SU-DHL-6 (cell line): ENCODE measurements around the gene KIAA0586.
"Not testable (repeated sequence)": the region's sequence is repeated elsewhere in the genome, so short reads cannot be mapped to it uniquely, and the experiment has no call there.

ENCODE experiments used
- H2AFZ ChIP-seq: fragments of 200-600 bp; sonication (generic); 2 replicates; pipeline ENCODE4 v1.6.1; 2014; ENCODE audit warnings: low read depth, mild to moderate bottlenecking, moderate library complexity, mixed read lengths, antibody characterized with exemption, low read length; ENCODE audit not compliant: severe bottlenecking
- H3F3A ChIP-seq: fragments of 200-600 bp; shearing (Covaris generic); 2 replicates; pipeline ENCODE4 v1.6.0; 2016; ENCODE audit warnings: antibody characterized with exemption, mild to moderate bottlenecking; ENCODE audit not compliant: insufficient read depth
- H3K27ac ChIP-seq: fragments of 200-600 bp; sonication (generic); 2 replicates; pipeline ENCODE4 v1.5.1; 2016; ENCODE audit warnings: low read depth, mild to moderate bottlenecking, low read length, moderate library complexity, mixed read lengths
- H3K27me3 ChIP-seq: fragments of 200-600 bp; sonication (generic), shearing (Covaris generic); 2 replicates; pipeline ENCODE4 v1.6.0; 2014; ENCODE audit warnings: mild to moderate bottlenecking, low read length
- H3K36me3 ChIP-seq: fragments of 200-600 bp; sonication (generic); 2 replicates; pipeline ENCODE4 v1.6.1; 2014; ENCODE audit warnings: mild to moderate bottlenecking, low read length, mixed read lengths
- H3K4me2 ChIP-seq: fragments of 300-600, 200-600 bp; shearing (Covaris generic), sonication (generic); 2 replicates; pipeline ENCODE4 v1.6.0; 2014; ENCODE audit warnings: low read length, low read depth, mild to moderate bottlenecking; ENCODE audit not compliant: poor library complexity, severe bottlenecking
- H3K4me3 ChIP-seq: fragments of 200-600 bp; sonication (generic); 2 replicates; pipeline ENCODE4 v1.5.1; 2014; ENCODE audit warnings: antibody characterized with exemption, low read length, mild to moderate bottlenecking, mixed read lengths; ENCODE audit not compliant: insufficient read depth, poor library complexity, severe bottlenecking
- H3K79me2 ChIP-seq: fragments of 200-600 bp; sonication (generic); 2 replicates; pipeline ENCODE4 v1.6.1; 2014; ENCODE audit warnings: mild to moderate bottlenecking, low read length, moderate library complexity; ENCODE audit not compliant: insufficient read depth
- H3K9ac ChIP-seq: fragments of 200-600 bp; sonication (generic); 2 replicates; pipeline ENCODE4 v1.7.0; 2014; ENCODE audit warnings: mild to moderate bottlenecking, low read length
- H3K9me2 ChIP-seq: fragments of 200-600 bp; sonication (generic); replicated peaks from 2 replicates; pipeline ENCODE4 v1.6.1; 2014; ENCODE audit warnings: low read length; ENCODE audit not compliant: insufficient read depth
- H3K9me3 ChIP-seq: fragments of 200-600 bp; sonication (generic); 2 replicates; pipeline ENCODE4 v1.6.1; 2014; ENCODE audit warnings: low read length, mixed read lengths; ENCODE audit not compliant: insufficient read depth
- H4K20me1 ChIP-seq: fragments of 200-600 bp; sonication (generic); 2 replicates; pipeline ENCODE4 v1.6.1; 2014; ENCODE audit warnings: low read depth, mild to moderate bottlenecking, antibody characterized with exemption, low read length, moderate library complexity, mixed read lengths
- EZH2phosphoT487 ChIP-seq: fragments of 200-600 bp; sonication (generic), shearing (Covaris generic); conservative IDR thresholded peaks from 2 replicates; pipeline ENCODE4 v1.6.1; 2018; ENCODE audit warnings: mild to moderate bottlenecking, antibody characterized with exemption, low read length, moderate library complexity, mixed read lengths
- TF ChIP-seq, protein P1 (sequence below): fragments of 200-600 bp; sonication (generic); IDR thresholded peaks from one replicate; pipeline ENCODE4 v1.5.1; 2017; ENCODE audit warnings: antibody characterized with exemption, mild to moderate bottlenecking, low read length, moderate library complexity; ENCODE audit not compliant: insufficient read depth, poor library complexity, severe bottlenecking

The KIAA0586 gene

DNA sequence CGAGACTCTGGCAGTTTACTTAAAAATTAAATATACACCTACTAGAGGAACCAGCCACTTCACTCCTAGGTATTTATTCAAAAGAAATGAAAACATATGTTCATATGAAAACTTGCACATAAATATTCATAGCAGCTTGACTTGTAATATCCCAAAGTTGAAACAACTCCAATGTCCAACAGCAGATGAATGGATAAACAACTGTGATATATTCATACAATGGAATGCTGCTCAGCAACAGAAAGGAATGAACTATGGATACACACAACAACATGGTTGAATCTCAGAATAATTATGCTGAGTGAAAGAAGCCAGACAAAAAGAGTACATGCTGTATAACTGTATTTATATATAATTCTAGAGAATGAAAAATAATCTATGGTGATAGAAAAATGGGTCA is 156.9 kb downstream of the KIAA0586 start:
- no peak for TF ChIP-seq EZH2phosphoT487
- TF ChIP-seq, protein P1, sequence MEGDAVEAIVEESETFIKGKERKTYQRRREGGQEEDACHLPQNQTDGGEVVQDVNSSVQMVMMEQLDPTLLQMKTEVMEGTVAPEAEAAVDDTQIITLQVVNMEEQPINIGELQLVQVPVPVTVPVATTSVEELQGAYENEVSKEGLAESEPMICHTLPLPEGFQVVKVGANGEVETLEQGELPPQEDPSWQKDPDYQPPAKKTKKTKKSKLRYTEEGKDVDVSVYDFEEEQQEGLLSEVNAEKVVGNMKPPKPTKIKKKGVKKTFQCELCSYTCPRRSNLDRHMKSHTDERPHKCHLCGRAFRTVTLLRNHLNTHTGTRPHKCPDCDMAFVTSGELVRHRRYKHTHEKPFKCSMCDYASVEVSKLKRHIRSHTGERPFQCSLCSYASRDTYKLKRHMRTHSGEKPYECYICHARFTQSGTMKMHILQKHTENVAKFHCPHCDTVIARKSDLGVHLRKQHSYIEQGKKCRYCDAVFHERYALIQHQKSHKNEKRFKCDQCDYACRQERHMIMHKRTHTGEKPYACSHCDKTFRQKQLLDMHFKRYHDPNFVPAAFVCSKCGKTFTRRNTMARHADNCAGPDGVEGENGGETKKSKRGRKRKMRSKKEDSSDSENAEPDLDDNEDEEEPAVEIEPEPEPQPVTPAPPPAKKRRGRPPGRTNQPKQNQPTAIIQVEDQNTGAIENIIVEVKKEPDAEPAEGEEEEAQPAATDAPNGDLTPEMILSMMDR = no peak
- H3K4me2 ChIP-seq = no peak overlapping the region
- H3F3A ChIP-seq = no peaks in the 10 kb centered on the region
- no peaks in the 10 kb centered on the region for H3K79me2 ChIP-seq
- no peaks in the 10 kb centered on the region for H3K9me2 ChIP-seq
- H3K4me3 ChIP-seq = no peak overlapping the region
- no peaks in the 10 kb centered on the region for H3K36me3 ChIP-seq
- H4K20me1 ChIP-seq = no peaks in the 10 kb centered on the region
- no peaks in the 10 kb centered on the region for H3K27me3 ChIP-seq
- H3K9ac ChIP-seq = no peak overlapping the region
- no peak overlapping the region for H3K27ac ChIP-seq
- H2AFZ ChIP-seq = no peak overlapping the region
- H3K9me3 ChIP-seq = no peaks in the 10 kb centered on the region

DNA sequence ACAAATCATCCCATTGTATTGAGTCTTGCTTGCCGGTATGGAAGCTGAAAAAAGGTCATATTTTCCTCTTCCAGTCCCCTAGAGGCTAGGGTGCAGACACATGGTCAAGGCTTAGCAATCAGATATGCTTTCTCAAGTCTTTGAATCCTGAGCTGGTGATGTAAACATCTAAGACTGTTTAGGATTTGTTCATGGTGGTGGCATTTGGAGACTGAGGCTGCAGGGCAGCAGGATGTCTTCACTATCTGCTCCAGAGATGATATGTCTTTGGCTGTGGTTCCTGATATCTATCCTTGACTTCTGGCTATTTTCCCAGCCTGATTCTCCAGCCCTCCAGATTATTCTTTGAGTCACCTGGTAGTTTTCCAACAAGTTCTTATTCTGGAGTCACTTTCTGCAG is 159.8 kb downstream of the KIAA0586 start:
- Histone ChIP-seq H3K9me2 (no peaks in the 10 kb centered on the region), H3K4me3 (no peak overlapping the region), H2AFZ (no peak overlapping the region), H3K9ac (no peak overlapping the region), H3K27me3 (no peaks in the 10 kb centered on the region), H3K79me2 (no peaks in the 10 kb centered on the region), H3K27ac (no peak overlapping the region), H3K9me3 (no peaks in the 10 kb centered on the region), H3F3A (no peaks in the 10 kb centered on the region), H3K4me2 (no peak overlapping the region), H3K36me3 (no peaks in the 10 kb centered on the region), H4K20me1 (no peaks in the 10 kb centered on the region)
- TF ChIP-seq, protein P1 = no peak
- no peak for TF ChIP-seq EZH2phosphoT487

DNA sequence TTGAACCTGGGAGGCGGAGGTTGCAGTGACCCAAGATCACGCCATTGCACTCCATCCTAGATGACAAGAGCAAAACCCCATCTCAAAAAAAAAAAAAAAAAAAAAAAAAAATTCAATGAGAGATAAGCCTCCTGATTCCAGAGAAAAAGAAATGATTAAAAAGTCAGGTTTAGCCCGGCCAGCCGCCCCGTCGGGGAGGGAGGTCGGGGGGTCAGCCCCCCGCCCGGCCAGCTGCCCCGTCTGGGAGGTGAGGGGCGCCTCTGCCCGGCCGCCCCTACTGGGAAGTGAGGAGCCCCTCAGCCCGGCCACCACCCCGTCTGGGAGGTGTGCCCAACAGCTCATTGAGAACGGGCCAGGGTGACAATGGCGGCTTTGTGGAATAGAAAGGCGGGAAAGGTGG is 160.8 kb downstream of the KIAA0586 start:
- not testable (repeated sequence) for H3K79me2 ChIP-seq, H3F3A ChIP-seq, H3K9me3 ChIP-seq

DNA sequence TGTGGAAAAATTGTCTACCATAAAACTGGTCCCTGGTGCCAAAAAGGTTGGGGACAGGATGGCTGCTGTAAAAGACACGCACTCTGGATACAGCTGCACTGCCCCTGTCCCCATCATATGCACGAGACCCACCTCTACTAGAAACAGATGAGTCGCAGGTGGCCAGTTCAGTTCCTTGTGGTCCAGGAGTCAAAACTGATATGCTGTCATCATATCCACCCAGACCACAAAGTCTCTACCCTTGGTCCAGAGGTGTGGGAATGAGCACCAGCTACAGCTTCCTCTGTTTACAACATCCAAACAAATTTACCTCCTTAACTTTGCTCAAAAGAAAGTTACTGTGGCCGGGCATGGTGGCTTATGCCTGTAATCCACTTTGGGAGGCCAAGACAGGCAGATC is 166.5 kb downstream of the KIAA0586 start:
- H4K20me1 ChIP-seq = no peaks in the 10 kb centered on the region
- H3K9me2 ChIP-seq = no peaks in the 10 kb centered on the region
- no peak overlapping the region for H2AFZ ChIP-seq
- no peak overlapping the region for H3K4me2 ChIP-seq
- no peak for TF ChIP-seq EZH2phosphoT487
- TF ChIP-seq, protein P1 = no peak
- no peak overlapping the region for H3K9ac ChIP-seq
- no peak overlapping the region for H3K27ac ChIP-seq
- no peaks in the 10 kb centered on the region for H3F3A ChIP-seq
- H3K9me3 ChIP-seq = no peaks in the 10 kb centered on the region
- no peak overlapping the region for H3K4me3 ChIP-seq
- no peaks in the 10 kb centered on the region for H3K27me3 ChIP-seq
- H3K79me2 ChIP-seq = no peaks in the 10 kb centered on the region
- H3K36me3 ChIP-seq = no peaks in the 10 kb centered on the region

More for the DNA sequence above, 160.8 kb downstream of the KIAA0586 start:
- not testable (repeated sequence) for H3K36me3 ChIP-seq, H4K20me1 ChIP-seq, H3K27me3 ChIP-seq, H2AFZ ChIP-seq, H3K27ac ChIP-seq, H3K4me3 ChIP-seq, H3K9ac ChIP-seq, H3K9me2 ChIP-seq, H3K4me2 ChIP-seq
